Activated naive CD8-positive, alpha-beta T cell treated with anti-CD3 and anti-CD28 coated beads for 36 hours (primary cell): ENCODE results near the gene WDR93. TPM values are rescaled to one million over a fixed set of nuclear protein-coding genes. Genes with fewer than 3 reads are reported as not detected.
"Not testable (repeated sequence)": the region's sequence is repeated elsewhere in the genome, so short reads cannot be mapped to it uniquely, and the experiment has no call there.

Experiments used
- DNase-seq: peaks from one replicate; pipeline ENCODE4 v3.0.0; 2021
- H3K27ac Mint-ChIP-seq: one replicate; pipeline ENCODE4 v1.8.0; 2022; ENCODE audit warnings: mild to moderate bottlenecking, moderate library complexity, mixed read lengths
- H3K27me3 Mint-ChIP-seq: one replicate; pipeline ENCODE4 v1.8.0; 2022; ENCODE audit warnings: mild to moderate bottlenecking, mixed read lengths
- H3K36me3 Mint-ChIP-seq: one replicate; pipeline ENCODE4 v1.8.0; 2021; ENCODE audit warnings: mild to moderate bottlenecking, mixed read lengths
- H3K4me1 Mint-ChIP-seq: one replicate; pipeline ENCODE4 v1.8.0; 2021; ENCODE audit warnings: mixed read lengths
- H3K4me3 Mint-ChIP-seq: one replicate; pipeline ENCODE4 v1.8.0; 2022; ENCODE audit warnings: mild to moderate bottlenecking, moderate library complexity, mixed read lengths
- H3K9me3 Mint-ChIP-seq: one replicate; pipeline ENCODE4 v1.8.0; 2022; ENCODE audit warnings: mixed read lengths
- total RNA-seq, 2 experiments: library from RNA; stranded (reverse); gene quantifications; one replicate each; pipeline ENCODE4 v1.2.3, GENCODE V29; 2021

WDR93 gene
- total RNA-seq, 2 experiments from 2014 or later: not detected

DNA sequence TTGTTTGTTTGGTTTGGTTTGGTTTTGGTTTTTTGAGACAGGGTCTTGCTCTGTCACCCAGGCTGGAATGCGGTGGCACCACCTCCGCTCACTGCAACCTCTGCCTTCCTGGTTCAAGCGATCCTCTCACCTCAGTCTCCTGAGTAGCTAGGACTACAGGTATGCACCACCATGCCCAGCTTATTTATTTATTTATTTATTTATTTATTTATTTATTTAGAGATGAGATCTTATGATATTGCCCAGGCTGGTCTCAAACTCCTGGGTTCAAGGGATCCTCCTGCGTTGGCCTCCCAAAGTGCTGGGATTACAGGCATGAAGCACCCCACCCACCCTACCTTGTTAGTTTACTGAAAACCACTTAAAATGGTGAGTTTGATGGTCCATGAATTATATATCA is 98.0 kb downstream of the WDR93 start:
- H3K27me3 Mint-ChIP-seq, H3K36me3 Mint-ChIP-seq, H3K9me3 Mint-ChIP-seq, H3K27ac Mint-ChIP-seq, H3K4me1 Mint-ChIP-seq, DNase-seq, H3K4me3 Mint-ChIP-seq: not testable (repeated sequence)

DNA sequence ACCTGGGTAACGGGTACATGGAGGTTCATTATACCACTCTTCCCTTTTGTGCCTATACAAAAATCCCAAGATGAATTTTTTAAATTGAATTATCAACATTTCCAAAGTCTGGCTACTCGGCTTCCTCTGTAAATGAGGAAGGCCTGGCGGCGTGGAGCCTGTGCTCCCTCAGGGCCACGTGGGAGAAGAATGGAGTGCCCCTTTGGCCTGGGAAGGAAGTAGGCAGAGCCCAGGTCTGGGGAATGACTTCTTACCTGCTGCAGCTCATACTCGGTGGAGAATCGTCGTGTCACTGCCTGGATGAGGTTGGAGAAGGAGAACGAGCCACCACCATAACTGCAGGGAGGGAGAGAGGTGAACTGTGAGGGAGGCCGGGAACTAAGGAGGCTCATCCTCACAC is 99.6 kb downstream of the WDR93 start:
- Mint-ChIP-seq H3K27me3 (no peaks in the 10 kb centered on the region), H3K4me3 (no peak overlapping the region), H3K9me3 (peaks cover 7% of the 10 kb centered on the region), H3K36me3 (no peaks in the 10 kb centered on the region), H3K4me1 (no peaks in the 10 kb centered on the region), H3K27ac (no peak overlapping the region)
- DNase-seq: no peak

DNA sequence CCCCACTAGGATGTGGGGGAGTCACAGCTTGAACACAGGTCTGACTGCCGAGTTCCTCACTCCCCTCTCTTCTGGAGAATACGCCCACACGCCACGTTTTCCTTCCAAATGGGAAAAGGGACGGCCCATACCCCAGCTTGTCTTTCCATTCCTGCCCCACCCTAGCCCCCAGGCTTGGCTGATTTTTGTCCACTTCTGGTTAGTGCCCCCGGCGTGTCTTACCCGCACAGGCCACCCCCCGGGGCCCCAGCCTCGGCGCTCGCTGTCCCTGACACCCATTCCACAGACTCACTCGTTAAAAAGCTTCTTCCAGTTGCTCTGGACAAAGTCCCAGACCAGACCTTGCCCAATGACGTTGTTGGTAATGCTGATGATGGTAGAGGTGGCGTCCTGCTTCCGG is 100.0 kb downstream of the WDR93 start:
- peaks cover 8% of the 10 kb centered on the region for H3K9me3 Mint-ChIP-seq
- no peaks in the 10 kb centered on the region for H3K36me3 Mint-ChIP-seq
- no peaks in the 10 kb centered on the region for H3K27me3 Mint-ChIP-seq
- H3K4me1 Mint-ChIP-seq: no peaks in the 10 kb centered on the region
- no peak for DNase-seq
- no peak overlapping the region for H3K4me3 Mint-ChIP-seq
- H3K27ac Mint-ChIP-seq: no peak overlapping the region

DNA sequence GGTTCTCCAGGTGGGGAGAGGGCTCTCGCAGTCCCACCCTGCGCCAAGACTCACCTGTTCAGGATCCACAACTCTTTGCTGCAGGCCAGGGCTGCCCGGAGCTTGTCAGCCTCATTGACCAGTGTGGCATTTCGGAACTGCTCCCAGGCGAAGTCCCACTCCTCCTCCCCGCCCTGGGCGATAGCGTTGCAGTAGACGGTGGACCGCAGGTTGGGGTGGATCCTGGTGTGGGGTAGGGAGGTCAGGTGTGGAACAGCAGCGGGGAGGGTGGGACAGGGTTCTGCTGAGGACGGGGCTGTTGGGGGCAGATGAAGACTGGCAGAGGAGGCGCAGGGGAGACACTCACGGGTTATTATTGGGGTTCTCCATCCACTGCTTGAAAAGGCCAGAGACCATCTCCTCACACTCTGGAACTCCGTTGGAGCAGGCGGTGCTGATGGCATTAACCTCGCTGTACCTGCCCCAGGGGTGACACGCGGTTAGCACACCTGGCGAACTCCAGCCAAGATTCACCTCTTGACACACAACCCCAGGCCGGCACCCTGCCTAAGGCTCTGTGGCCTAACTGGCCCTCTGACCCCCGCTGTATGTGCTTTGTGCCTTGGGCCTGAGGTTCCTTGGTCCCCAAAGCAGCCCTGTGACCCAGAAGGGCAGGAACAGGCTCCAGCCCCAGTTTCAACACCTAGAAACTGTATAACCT is 101.6 kb downstream of the WDR93 start:
- no peaks in the 10 kb centered on the region for H3K27me3 Mint-ChIP-seq
- no peaks in the 10 kb centered on the region for H3K36me3 Mint-ChIP-seq
- H3K4me3 Mint-ChIP-seq: no peak overlapping the region
- DNase-seq: no peak
- peaks cover 12% of the 10 kb centered on the region for H3K9me3 Mint-ChIP-seq
- H3K27ac Mint-ChIP-seq: no peak overlapping the region
- H3K4me1 Mint-ChIP-seq: no peaks in the 10 kb centered on the region

Other genes with a start within 250 kb of the WDR93 start
- gene RHCG, start 194.2 kb upstream of the WDR93 start, total RNA-seq: not detected
- gene TICRR, start 115.3 kb upstream of the WDR93 start, total RNA-seq: 10 to 100 TPM; 22.5 to 23.1 TPM
- gene KIF7, start 35.3 kb upstream of the WDR93 start, total RNA-seq: 1 to 10 TPM; 3.4 to 3.7 TPM
- gene PLIN1, start 11.4 kb upstream of the WDR93 start, total RNA-seq: under 1 TPM; 0.23 to 0.34 TPM
- gene PEX11A, start 57 bp upstream of the WDR93 start, total RNA-seq: 1 to 10 TPM; 3.0 to 4.0 TPM
- gene MESP1, start 60.4 kb downstream of the WDR93 start, total RNA-seq: 1 to 10 TPM; 4.2 to 4.5 TPM
- not detected for gene MESP2, start 85.5 kb downstream of the WDR93 start, total RNA-seq
- gene ANPEP, start 124.0 kb downstream of the WDR93 start, total RNA-seq: under 1 TPM in 1 of 2 experiments, not detected in 1; 0.27 TPM
- gene AP3S2, start 203.2 kb downstream of the WDR93 start, total RNA-seq: 10 to 100 TPM; 16.2 to 20.8 TPM
- not detected for gene ARPIN, start 222.1 kb downstream of the WDR93 start, total RNA-seq